ENCODE data around the gene MRFAP1.
A peak's percentile ranks its signal among the peaks of the same experiment; 100 is the strongest.

The MRFAP1 gene

DNA sequence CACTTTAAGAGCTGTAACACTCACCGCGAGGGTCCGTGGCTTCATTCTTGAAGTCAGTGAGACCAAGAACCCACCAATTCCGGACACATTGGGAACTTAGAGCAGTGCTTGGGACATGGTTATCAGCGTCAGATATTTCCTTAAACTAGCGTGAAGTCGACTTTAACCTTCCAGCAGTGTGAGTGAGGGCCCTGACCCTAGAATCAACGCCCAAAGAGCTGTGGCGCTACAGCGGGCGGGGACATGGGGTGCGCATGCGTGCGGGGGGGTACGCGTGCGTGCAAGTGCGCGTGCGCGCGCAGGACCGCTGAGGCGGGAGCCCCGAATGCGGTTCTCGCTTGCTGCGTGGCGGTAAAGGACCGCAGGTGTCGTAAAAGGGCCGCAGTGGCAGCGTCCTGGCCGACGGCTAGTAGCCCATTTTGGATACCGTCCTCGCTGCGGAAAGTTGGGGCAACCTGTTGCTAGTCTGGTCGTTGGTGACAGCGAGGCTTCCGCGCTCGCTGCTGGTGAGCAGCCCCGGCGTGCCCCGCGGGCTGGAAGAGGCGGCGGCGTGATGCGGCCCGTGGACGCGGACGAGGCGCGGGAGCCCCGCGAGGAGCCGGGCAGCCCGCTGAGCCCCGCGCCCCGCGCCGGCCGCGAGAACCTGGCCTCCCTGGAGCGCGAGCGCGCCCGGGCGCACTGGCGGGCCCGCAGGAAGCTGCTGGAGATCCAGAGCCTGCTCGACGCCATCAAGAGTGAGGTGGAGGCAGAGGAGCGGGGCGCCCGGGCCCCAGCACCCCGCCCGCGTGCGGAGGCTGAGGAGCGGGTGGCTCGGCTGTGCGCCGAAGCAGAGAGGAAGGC lies 33.4 kb downstream of the MRFAP1 start:
- Histone ChIP-seq H3K9me3 (ENCODE audit: control extremely low read depth in 1 of 5, control insufficient read depth in 4 of 5, insufficient read depth in 2 of 5, low read depth in 1 of 5, low read length in 4 of 5) (no peaks in the 10 kb centered on the region), H3K4me1 (ENCODE audit: control extremely low read depth in 1 of 4, control insufficient read depth in 4 of 4, insufficient read depth in 4 of 4, low read length in 3 of 4) (peaks cover 14 to 38% (median 33%) of the 10 kb centered on the region in 4 experiments), H3K27ac (ENCODE audit: insufficient read depth in 1 of 2, low read depth in 1 of 2, low read length in 2 of 2, poor library complexity in 1 of 2, severe bottlenecking in 2 of 2) (peak overlapping the region; percentile 25 to 71), H3K27me3 (replicated peaks in 2 of 5; ENCODE audit: control insufficient read depth in 4 of 5, insufficient read depth in 5 of 5, low read length in 4 of 5) (no peaks in the 10 kb centered on the region), H3K4me3 (ENCODE audit: control insufficient read depth in 1 of 7, extremely low read depth in 1 of 7, insufficient read depth in 4 of 7, low read depth in 2 of 7, low read length in 6 of 7) (peak overlapping the region; percentile 61 to 82 (median 77)), H3K36me3 (ENCODE audit: control insufficient read depth in 4 of 4, insufficient read depth in 4 of 4, low read length in 3 of 4) (peaks cover 2 to 26% (median 11%) of the 10 kb centered on the region in 4 experiments)
- ChIA-PET POLR2A (interaction anchor here (0.5 to 1.4 kb wide), 8 partner anchors 13 to 628 kb away, joined by 3 to 8 read pairs (median 4); partner anchors contain the start of genes BLOC1S4, MRFAP1 and MRFAP1L1), CTCF (interaction anchor here (1.0 to 4.4 kb wide), 12 partner anchors 10 to 200 kb away, joined by 4 to 24 read pairs (median 8); partner anchors contain the start of gene BLOC1S4)
- DNase-seq = peak; percentile 98 to 99 (median 99)
- WGBS (ENCODE audit: insufficient coverage) = under 1% methylated on average over 60 of the region's 89 CpGs

DNA sequence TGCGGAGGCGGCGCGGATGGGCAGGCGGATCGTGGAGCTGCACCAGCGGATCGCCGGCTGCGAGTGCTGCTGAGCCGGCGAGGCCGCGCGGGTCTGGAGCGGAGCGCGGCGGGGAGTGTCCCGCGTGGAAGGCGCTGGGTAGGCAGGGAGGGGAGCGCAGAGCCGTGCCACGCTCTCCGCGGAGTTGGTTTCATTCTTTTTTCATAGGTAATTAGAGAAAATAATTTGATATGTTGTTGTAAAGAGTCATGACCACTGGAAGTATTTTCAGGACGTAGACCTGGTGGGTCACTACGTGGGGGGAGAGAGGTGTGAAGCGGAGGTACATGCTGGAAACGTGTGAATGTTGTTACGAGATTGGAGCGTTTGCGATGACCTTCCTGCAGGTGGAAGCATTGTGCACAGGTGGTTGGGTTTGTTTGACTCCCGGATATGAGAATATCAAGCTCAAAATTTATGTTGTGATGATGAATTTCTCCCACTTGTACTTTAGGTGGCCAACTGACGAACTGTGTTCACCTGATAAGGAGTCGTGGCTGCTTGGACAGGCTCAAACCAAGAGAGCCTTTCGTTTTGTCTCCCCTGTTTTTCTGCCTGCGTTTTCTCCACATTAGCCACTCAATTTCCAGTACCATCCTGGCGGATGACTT lies 34.1 kb downstream of the MRFAP1 start:
- ChIA-PET CTCF (interaction anchor here (0.7 to 3.3 kb wide), 14 partner anchors 9 to 200 kb away, joined by 3 to 22 read pairs (median 6); partner anchors contain the start of genes BLOC1S4 and S100P), POLR2A (interaction anchor here (1.3 to 1.4 kb wide), 3 partner anchors 12 to 34 kb away, joined by 4 to 8 read pairs (median 7); partner anchors contain the start of gene MRFAP1)
- peaks cover 14 to 38% (median 33%) of the 10 kb centered on the region in 4 experiments for H3K4me1 ChIP-seq (ENCODE audit: control extremely low read depth in 1 of 4, control insufficient read depth in 4 of 4, insufficient read depth in 4 of 4, low read length in 3 of 4)
- peaks cover 2 to 31% (median 11%) of the 10 kb centered on the region in 4 experiments for H3K36me3 ChIP-seq (ENCODE audit: control insufficient read depth in 4 of 4, insufficient read depth in 4 of 4, low read length in 3 of 4)
- peak; percentile 70 to 83 (median 77) for DNase-seq
- WGBS (ENCODE audit: insufficient coverage) = under 1% methylated on average over 30 of the region's 40 CpGs
- peaks cover 0 to 3% (median 0%) of the 10 kb centered on the region in 5 experiments for H3K9me3 ChIP-seq (ENCODE audit: control extremely low read depth in 1 of 5, control insufficient read depth in 4 of 5, insufficient read depth in 2 of 5, low read depth in 1 of 5, low read length in 4 of 5)
- H3K27ac ChIP-seq (ENCODE audit: insufficient read depth in 1 of 2, low read depth in 1 of 2, low read length in 2 of 2, poor library complexity in 1 of 2, severe bottlenecking in 2 of 2) = peak overlapping the region in 1 of 2 experiments; percentile 61
- peak overlapping the region; percentile 61 to 82 (median 77) for H3K4me3 ChIP-seq (ENCODE audit: control insufficient read depth in 1 of 7, extremely low read depth in 1 of 7, insufficient read depth in 4 of 7, low read depth in 2 of 7, low read length in 6 of 7)
- H3K27me3 ChIP-seq (replicated peaks in 2 of 5; ENCODE audit: control insufficient read depth in 4 of 5, insufficient read depth in 5 of 5, low read length in 4 of 5) = no peaks in the 10 kb centered on the region

DNA sequence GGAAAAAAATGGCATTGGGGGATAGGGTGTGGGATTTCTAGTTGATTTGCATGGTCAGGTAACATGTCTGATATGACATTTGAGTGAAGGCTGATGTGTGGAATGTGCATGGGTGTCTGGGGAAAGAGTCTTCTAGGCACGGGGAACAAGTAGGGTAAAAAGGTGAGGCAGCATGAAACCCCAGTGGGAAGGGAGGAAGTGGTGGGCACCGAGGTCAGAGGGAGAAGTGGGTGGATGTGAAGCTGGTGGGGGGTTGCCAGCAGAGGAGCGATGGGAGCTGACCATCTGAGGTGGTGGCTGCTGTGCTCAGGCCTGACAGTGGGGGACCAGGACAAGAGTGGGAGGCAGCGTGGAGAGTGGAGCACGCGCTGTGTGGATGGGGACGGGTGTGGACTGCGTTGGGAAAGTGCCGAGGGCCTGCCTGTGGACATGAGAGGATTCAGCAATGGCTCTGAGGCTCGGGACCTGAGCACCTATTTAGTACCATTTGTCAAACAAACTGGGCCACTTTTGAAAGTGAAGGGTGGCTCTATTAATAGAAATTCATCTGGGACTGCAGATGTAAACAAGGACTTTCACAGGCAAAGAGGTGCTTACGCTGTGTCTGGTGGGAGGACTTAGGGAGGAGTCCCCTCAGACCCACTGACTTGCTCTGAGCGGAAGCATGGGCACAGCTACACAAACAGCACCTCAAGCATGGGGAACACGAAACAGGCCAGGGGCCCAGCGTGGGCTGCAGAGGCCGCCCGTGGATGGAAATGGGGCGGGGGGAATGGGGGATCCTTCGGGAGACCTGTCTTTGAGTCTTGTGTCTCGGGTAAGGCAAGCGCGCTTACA lies 36.5 kb downstream of the MRFAP1 start:
- DNase-seq = no peak
- ChIA-PET CTCF (interaction anchor here (0.8 to 1.1 kb wide), 2 partner anchors 10 to 197 kb away, joined by 3 read pairs; no protein-coding TSS in a partner anchor), POLR2A (no interaction called here)
- Histone ChIP-seq H3K36me3 (ENCODE audit: control insufficient read depth in 4 of 4, insufficient read depth in 4 of 4, low read length in 3 of 4) (peaks cover 2 to 39% (median 14%) of the 10 kb centered on the region in 4 experiments), H3K27me3 (replicated peaks in 2 of 5; ENCODE audit: control insufficient read depth in 4 of 5, insufficient read depth in 5 of 5, low read length in 4 of 5) (no peaks in the 10 kb centered on the region), H3K27ac (ENCODE audit: insufficient read depth in 1 of 2, low read depth in 1 of 2, low read length in 2 of 2, poor library complexity in 1 of 2, severe bottlenecking in 2 of 2) (no peak overlapping the region), H3K4me1 (ENCODE audit: control extremely low read depth in 1 of 4, control insufficient read depth in 4 of 4, insufficient read depth in 4 of 4, low read length in 3 of 4) (peaks cover 14 to 38% (median 33%) of the 10 kb centered on the region in 4 experiments), H3K4me3 (ENCODE audit: control insufficient read depth in 1 of 7, extremely low read depth in 1 of 7, insufficient read depth in 4 of 7, low read depth in 2 of 7, low read length in 6 of 7) (peak overlapping the region in 1 of 7 experiments; percentile 31), H3K9me3 (ENCODE audit: control extremely low read depth in 1 of 5, control insufficient read depth in 4 of 5, insufficient read depth in 2 of 5, low read depth in 1 of 5, low read length in 4 of 5) (peaks cover 0 to 6% (median 3%) of the 10 kb centered on the region in 5 experiments)
- WGBS (ENCODE audit: insufficient coverage) = 87% methylated on average over 15 of the region's 21 CpGs

DNA sequence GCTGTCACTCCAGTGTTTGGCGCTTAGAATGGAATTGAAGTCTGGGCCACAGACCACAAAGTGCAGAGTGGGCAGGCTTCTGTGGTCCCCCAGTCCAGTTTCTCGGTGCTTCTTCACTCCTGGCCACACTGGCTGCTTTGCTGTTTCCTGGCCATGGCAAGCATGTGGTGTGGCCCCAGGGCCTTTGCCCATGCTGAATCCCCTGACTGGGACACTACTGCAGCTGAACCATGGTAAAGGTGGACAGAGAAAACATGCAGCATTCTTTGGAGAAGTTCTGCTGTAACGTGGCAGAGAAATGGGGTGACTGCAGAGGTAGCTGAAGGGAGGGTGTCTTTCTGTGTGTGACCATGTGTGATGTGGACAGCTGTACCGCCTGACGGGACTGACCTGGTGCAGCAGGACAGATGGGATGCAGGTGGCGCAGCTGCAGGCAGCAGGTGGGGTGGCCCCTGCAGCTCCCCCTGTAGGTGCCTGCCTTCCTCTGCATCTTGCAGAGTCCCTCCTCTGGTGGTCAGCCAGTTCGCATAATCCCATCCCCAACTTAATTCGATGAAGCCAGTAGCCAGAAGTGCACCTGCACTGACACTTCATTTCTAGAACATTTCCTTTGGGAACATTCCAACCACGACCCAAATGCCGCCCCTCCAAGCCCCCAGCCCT lies 40.0 kb downstream of the MRFAP1 start:
- ChIA-PET POLR2A (no interaction called here), CTCF (interaction anchor here (1.0 to 3.2 kb wide), 5 partner anchors 9 to 39 kb away, joined by 3 to 10 read pairs (median 5); no protein-coding TSS in a partner anchor)
- Histone ChIP-seq H3K36me3 (ENCODE audit: control insufficient read depth in 4 of 4, insufficient read depth in 4 of 4, low read length in 3 of 4) (peaks cover under 1 to 39% (median 13%) of the 10 kb centered on the region in 4 experiments), H3K27me3 (replicated peaks in 2 of 5; ENCODE audit: control insufficient read depth in 4 of 5, insufficient read depth in 5 of 5, low read length in 4 of 5) (no peaks in the 10 kb centered on the region), H3K27ac (ENCODE audit: insufficient read depth in 1 of 2, low read depth in 1 of 2, low read length in 2 of 2, poor library complexity in 1 of 2, severe bottlenecking in 2 of 2) (no peak overlapping the region), H3K4me3 (ENCODE audit: control insufficient read depth in 1 of 7, extremely low read depth in 1 of 7, insufficient read depth in 4 of 7, low read depth in 2 of 7, low read length in 6 of 7) (no peak overlapping the region), H3K9me3 (ENCODE audit: control extremely low read depth in 1 of 5, control insufficient read depth in 4 of 5, insufficient read depth in 2 of 5, low read depth in 1 of 5, low read length in 4 of 5) (peaks cover 0 to 6% (median 3%) of the 10 kb centered on the region in 5 experiments), H3K4me1 (ENCODE audit: control extremely low read depth in 1 of 4, control insufficient read depth in 4 of 4, insufficient read depth in 4 of 4, low read length in 3 of 4) (peaks cover 7 to 21% (median 19%) of the 10 kb centered on the region in 4 experiments)
- DNase-seq = no peak
- WGBS (ENCODE audit: insufficient coverage) = 93% methylated on average over 6 of the region's 10 CpGs

DNA sequence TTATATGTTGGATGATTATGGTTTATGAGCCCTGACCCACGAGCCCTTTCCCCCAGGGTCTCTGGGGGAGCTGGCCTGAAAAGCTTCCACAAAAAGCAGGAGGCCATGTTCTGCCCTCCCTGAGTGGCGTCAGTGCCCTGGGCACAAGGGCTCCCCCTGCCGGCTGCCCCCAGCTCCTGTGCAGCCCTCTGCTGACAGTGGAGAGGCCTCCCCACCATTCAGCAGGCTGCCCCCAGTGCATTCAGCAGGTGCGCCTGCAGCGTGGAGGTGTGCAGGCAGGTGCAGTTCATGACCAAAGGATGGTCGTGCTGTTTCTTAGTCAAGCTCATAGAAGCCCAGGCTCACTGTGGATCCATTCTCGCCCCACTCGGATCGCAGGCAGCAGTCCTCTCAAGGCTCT lies 40.7 kb downstream of the MRFAP1 start:
- DNase-seq = no peak
- Histone ChIP-seq H3K9me3 (ENCODE audit: control extremely low read depth in 1 of 5, control insufficient read depth in 4 of 5, insufficient read depth in 2 of 5, low read depth in 1 of 5, low read length in 4 of 5) (peaks cover 0 to 6% (median 3%) of the 10 kb centered on the region in 5 experiments), H3K36me3 (ENCODE audit: control insufficient read depth in 4 of 4, insufficient read depth in 4 of 4, low read length in 3 of 4) (peaks cover 0 to 32% (median 10%) of the 10 kb centered on the region in 4 experiments), H3K27me3 (replicated peaks in 2 of 5; ENCODE audit: control insufficient read depth in 4 of 5, insufficient read depth in 5 of 5, low read length in 4 of 5) (no peaks in the 10 kb centered on the region), H3K27ac (ENCODE audit: insufficient read depth in 1 of 2, low read depth in 1 of 2, low read length in 2 of 2, poor library complexity in 1 of 2, severe bottlenecking in 2 of 2) (no peak overlapping the region), H3K4me3 (ENCODE audit: control insufficient read depth in 1 of 7, extremely low read depth in 1 of 7, insufficient read depth in 4 of 7, low read depth in 2 of 7, low read length in 6 of 7) (no peak overlapping the region), H3K4me1 (ENCODE audit: control extremely low read depth in 1 of 4, control insufficient read depth in 4 of 4, insufficient read depth in 4 of 4, low read length in 3 of 4) (peaks cover 6 to 20% (median 12%) of the 10 kb centered on the region in 4 experiments)
- ChIA-PET CTCF (interaction anchor here (1.0 to 3.2 kb wide), 4 partner anchors 9 to 38 kb away, joined by 3 to 10 read pairs (median 6); no protein-coding TSS in a partner anchor), POLR2A (no interaction called here)
- WGBS (ENCODE audit: insufficient coverage) = 90% methylated on average over 4 of the region's 9 CpGs
